NCI-H1436 (cell line): ENCODE results near the gene NFYC.
A peak's percentile ranks its signal among the peaks of the same experiment; 100 is the strongest.

Experiments used
- DNase-seq: peaks from one replicate; lab custom pipeline; 2025; lab: John Stamatoyannopoulos, UW

Gene NFYC

DNA sequence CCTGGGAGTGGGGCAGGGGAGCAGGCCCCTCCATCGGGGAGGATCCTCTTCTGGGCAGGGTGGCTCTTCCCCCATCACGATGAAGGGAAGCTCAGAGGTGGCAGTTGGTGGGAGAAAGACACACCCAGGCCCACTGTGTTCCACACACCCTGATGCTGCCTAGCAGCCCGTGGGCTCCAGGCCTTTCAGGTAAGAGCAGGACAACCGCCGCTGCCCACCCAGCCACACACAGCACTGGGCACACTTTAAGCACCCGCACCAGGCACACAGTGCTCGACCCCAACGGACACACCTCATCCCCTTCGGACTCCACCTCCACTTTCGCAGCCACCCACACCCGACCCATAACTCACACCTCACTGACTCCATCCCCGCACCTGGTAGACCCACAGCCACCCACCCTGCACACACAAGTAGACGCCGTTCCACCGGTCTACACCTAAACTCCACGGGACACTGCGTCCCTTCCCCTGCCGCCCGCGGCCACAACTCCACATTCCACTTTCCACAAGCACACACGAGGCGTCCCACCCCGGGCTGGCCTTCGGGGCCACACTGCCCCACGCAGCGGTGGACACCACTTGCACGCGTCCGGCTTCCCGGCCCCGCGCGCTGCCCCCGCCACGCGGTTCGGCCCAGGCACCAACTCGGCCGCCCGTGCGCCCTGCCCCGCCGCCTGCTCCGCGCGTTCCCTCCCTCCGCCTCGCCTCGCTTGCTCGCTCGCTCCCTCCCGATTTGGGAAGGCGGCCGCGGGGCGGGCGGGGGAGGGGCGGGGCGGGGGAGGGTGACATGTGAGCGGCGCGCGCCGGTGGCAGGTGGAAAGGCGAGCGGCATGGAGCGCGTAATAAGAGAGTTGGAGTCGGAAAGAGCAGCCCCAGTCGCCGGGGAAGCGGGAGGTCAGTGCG lies 91.7 kb downstream of the NFYC start, which contains the start of gene KCNQ4:
Gene KCNQ4, plus strand, starts transcription at position 787 of the 905 bp plus-strand sequence. CDS start 307 bp downstream, outside the sequence.
- peak; percentile 66 for DNase-seq

DNA sequence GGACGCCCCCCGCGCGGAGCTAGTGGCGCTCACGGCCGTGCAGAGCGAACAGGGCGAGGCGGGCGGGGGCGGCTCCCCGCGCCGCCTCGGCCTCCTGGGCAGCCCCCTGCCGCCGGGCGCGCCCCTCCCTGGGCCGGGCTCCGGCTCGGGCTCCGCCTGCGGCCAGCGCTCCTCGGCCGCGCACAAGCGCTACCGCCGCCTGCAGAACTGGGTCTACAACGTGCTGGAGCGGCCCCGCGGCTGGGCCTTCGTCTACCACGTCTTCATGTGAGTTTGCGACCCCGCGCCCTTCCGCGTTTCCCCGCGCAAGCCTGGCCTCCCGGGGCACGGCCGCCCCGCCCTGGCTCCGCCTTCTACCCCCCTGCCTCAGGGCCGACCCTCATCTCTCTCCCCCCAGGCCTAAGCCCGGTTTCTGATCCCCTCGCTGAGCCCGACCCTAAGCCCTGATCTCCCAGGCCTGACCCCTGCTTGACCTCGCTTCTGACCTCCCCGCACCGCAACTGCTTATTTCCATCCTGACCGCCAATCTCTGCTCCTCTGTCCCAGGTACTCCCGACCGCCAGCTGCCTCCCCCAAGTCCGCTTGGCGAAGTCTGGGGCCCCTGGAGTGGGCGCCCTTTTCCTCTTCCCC lies 92.8 kb downstream of the NFYC start:
- DNase-seq = no peak

DNA sequence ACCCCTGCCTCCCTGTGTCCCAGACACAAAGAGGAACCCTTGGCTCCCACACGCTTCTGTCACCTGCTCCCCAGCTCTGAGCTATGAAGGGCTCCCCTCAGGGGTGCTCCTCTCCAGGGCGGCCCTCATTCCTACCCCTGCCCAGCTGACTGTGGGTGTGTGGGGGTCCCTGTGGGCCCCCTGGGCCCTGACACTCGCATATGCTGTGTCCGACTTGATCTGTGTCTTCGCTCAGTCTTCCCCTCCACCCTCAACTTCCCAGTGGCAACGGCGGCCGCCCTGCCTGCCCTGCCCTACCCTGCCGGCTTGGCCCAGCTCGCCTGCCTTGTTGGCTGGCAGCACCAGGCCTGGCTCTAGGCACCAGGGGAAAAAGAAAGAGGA lies 93.3 kb downstream of the NFYC start:
- no peak for DNase-seq

DNA sequence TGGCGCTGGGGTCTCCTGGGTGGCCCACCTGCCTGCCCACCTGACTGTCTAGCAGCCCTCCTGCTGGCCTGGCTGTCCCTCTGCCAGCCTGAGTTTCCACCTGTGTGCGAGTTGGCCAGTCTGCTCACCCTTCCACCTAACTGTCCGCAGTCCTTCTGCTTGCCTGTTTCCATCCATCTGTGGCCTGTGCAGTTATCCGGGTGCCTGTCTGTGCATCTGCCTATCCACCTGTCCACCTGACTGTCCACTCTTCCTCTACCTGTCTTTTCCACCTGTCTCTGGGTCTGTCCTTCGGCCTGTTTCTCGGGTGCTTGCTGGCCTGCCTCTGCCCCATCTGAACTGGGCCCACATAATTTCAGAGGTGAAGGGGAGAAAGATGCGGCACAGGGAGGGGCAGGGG lies 93.9 kb downstream of the NFYC start:
- DNase-seq = no peak

DNA sequence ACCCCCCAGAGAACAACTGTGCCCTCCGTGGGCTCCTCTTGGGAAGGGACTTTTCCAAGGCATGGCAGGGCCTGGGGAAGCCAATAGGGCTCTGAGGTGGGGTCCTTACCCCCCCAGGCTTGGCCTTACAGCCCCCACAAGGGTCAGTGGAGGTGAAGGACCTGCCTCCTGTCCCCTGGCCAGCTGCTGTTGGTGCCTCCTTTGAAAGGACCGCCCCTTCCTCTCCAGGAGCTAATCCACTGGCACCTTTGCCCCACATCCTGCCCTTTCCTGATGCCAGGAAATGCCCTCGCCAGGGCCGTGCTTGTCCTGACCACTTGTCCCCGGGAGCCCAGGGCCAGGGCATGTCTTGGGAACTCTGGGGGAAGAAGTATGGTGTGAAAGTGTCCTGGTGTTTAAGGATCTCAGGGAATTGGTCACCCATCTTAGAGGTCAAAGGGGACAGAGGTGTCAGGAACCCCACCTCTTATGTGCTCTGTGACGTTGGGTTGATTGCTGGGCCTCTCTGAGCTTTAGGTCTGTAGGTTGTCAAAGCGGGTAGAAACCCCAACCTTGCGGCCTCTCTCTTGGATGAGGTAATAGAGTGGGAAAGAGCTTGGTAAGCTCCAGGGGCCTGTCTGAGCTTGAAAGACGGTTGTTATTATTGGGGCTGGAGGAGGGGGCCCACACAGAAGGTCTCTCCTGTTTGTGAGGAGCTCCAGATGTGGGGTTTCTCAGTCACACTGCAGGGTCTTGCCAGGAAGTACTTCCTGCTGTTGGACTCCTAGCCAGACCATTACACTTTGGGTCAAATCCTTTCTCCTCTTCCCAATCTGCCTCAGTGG lies 94.9 kb downstream of the NFYC start:
- DNase-seq = no peak

DNA sequence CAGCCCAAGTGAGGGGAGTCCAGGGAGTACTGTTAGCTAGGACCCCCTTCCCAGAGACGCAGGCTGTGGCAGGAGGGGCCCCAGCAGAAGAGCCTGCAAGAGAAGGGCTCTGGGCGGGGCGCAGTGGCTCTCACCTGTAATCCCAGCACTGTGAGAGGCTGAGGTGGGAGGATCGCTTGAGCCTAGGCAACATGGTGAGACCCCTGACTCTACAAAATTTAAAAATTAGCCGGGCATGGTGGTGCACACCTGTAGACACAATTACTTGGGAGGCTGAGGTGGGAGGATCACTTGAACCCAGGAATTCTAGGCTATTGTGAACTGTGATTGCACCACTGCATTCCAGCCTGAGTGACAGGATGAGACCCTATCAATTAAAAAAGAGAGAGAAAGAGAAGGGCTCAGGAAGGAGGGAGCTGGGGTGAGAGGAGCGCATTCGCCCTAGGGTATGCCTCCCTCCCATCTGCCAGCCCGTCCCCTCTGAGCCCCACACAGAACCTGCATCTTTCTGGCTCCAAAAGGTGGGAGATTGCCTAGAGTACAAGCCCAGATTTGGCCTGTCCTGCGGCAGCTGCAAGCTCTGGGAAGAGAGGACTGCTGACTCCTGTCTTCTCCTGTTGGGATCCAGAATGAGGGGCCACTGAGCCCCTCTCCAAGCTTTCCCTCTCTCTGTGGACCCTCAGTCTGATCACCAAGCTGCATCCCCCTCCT lies 95.6 kb downstream of the NFYC start:
- no peak for DNase-seq

DNA sequence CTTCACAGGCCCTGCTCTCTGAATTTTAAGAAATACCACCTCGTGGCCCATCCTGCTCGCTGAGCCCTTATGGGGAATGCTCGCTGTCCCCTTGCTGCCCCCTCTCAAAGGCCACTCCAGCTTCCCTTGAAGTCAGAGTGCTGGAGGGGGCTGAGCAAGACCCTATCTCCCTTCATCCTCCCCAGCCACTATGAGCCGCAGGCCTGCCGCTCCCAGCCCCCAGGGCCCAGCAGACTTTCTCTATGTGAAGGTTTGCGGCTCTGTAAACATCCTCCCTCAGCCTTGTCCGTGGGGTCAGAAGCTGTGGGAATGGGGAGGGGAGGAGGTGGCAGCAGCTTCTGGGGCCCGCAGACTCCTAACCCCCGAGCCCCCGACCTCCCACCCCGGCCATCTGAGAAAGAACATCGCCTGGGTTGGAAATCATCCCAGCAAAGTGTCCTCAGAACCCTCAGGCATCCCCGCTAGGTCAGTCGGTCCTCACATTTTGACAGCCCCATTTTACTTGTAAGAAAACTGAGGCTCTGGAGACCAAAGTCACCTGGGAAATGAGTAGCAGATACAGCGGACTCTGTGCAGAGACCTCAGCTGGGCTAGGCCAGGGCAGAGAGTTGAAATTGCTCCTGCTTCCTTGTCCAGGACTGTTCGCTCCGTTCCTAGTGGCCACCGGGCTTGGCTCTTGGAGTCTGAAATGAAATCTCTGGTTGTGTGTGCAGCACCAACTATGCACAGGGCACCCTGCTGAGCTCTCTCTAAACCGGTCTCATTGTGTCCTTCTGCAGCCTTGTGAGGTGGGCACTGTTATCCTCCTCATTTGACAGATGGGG lies 96.4 kb downstream of the NFYC start:
- no peak for DNase-seq

DNA sequence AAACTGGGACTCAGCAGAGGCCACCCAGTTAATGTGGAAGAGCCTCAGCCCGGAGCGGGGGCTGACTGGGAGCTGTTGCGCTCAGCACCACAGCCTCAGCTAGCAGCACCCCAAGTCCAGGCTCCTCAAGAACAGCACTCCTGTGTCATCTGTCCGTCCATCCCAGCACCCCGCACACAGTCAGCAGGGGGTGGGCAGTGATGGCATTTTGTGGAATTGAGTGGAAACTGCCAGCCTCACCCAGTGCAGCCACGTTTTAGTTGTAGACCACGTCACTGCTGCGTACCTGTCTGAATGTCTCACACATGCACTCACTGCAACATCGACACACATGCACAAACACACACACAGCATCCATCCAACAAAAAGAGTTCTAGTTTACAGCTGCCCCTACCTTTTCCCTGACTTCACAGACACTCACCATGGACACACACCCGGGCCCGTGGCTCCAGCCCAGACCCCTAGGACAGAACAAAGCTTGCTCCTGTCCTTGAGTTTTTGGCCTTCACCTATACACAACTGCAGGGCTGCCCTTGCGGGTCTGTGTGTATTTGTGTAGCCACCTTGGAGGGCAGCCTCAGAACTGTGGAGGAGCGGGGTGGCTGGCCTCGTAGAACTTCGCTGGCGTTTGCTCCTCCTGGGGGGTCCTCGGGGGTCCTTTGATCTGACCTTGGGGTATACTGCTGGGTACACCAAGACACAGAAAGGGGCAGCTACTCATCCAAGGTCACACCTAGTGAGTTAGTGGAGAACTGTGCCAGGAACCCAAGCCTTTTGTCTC lies 97.2 kb downstream of the NFYC start:
- DNase-seq = no peak

DNA sequence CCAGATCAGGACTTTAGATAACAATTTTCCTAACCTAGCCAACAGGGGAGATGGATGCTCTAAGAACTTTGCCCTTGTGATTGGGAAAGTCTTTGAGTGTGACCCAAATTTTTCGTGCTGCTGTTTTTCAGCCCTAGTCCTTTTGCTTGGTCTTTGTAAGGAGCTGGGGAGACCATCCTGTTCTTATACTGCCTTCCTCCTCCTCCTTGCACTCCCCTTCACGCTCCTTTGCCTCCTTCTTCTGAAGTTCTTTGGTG lies 97.8 kb downstream of the NFYC start:
- DNase-seq = no peak

DNA sequence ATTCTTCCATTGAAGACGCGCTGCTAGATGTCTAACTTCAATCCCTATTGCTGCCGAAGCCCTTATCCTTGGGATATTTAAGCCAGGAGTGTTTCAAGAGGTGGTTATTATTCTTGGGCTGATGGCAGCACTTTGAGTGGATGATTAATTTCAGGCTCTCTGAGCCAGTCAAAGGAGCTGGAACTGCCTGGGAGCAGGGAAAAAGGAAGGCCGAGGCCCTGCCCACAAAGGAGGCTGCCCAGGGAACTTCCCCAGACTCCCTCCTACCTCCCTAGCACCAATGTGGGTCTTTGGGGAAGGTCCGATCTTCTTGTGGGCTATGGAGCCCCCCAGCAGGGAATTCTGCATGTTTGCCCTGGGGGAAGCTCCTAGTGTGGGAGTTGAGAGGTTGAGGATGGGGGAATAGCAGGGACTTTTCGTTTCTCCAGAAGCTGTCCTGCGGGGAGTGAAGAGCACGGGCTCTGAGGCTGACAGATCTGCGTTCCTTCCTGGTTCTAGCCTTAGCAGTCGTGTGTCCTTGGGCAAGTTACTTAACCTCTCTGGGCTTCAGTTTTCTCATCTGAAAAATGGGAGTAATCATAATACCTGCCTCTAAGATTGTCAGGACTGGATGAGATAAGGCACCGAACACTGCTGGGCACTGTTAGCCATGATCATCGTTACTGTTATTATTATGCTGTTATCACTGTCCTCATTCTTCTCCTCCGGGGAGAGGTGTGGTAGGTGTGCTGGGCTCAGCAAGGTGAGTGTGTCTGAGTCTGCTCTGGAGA lies 98.3 kb downstream of the NFYC start:
- no peak for DNase-seq

DNA sequence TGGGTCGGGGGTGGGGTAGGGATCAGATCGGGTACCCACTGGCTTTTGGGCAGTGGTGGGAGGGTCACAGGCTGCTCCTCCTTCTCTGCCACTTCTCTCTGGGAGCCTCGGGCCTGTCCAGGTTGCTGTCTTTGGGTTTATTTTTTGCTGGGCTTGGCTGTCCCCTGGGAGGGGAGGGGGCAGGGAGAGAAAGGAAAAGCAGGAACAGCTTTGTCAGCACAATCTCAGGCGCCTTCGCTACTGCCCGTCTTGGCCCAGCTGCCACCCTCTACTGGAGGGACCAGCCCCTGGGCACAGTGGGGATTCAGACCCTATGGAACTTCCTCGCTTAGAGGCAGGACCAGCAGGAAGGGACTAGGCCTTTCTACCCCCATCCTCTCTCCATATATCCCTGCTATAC lies 100.5 kb downstream of the NFYC start:
- DNase-seq = no peak

DNA sequence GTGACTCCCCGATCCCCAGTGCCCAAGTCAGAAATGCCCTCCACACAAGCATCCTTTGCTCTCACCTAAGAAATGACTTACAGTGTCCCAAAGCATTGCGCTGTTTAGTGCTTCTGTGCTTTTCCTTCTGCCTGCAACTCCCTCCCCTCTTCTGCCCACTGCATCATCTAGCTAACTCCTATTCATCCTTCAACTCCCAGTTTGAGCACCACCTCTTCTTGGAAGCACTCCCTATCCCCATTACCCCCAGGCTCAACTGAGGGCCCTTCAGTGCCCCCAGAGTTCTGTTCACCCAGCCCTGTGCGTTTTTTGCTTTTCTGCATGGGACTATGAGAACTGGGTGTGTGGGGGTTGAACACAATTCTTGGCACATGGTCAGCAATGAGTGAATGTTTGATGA lies 102.1 kb downstream of the NFYC start:
- no peak for DNase-seq

DNA sequence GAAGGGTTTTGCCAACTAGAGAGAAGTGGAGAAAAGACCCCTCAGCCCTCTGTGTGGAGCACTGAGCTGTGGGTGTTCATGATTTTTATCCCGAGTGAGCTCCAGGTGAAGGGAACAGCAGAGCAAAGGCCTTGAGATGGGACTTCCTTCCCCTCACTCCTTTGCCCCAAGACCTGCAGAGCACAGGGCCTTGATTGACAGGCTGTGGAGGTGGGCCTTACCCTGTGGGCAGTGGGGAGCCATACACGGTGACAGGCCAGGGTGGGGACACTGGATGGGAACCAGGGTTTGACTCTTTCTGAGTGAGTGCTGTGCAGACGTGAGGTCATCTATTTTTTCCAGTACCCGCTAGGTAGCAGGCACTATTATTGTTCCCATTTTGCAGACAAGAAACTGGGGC lies 102.5 kb downstream of the NFYC start:
- no peak for DNase-seq

DNA sequence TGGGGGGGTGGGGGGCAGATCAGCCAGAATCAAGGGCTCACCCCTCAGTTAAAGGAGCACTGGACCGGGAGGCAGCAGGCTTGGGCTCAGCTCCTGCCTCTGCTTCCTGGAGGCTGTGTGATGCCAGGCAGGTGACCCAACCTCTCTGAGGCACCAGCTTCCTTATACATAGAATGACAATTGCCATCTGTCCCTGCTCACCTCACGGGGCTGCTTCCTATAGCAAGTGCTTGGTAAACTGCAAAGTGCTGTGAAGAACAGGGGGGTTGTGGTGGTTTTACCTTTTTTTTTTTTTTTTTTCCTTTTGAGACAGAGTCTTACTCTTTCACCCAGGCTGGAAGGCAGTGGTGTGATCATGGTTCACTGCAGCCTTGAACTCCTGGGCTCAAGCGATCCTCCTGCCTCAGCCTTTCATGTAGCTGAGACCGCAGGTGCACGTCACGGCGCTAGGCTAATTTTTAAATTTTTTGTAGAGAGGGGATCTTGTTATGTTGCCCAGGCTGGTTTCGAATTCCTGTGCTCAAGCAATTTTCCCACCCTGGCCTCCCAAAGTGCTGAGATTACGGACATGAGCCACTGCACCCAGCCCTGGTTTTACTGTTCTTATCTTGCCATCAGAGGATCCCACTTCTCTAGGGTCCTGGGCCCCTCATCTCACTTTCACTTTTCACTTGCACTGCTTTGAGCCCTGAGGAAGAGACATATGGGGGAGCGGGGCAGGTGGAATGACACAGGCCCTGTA lies 103.6 kb downstream of the NFYC start:
- no peak for DNase-seq

DNA sequence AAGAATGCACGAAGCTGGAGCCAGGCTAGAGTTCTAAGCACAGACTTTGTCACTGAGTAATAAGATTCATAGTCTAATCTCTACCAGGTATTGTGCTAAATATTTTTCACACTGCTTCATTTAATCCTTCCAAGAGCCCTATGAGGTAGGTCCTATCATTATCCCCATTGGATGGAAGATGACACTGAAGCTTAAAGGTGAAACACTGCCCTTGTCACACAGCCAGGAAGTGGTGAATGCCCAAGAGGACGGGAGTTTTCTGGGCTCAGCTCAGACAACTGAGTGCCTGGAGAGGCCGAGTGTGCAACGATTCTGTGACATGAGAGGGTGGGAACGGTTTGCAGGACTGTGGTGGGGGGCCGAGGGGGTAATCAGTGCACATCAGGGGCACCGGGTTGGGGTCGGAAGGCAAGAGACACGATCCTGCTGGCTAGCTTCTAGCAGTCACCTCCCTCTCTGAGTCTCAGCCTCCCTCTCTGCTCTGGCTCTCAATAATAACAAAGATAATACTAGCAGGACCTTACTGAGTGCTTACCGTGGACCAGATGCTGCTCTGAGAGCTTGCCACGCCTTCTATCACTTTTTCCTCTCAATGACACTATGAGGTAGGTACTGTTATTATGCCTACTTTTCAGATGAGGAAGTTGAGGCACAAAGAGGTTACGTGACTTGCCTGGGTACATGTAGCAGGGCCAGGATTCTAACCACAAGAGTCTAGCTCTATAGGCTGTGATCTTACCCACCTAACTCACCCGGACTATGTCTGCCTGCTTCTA lies 104.5 kb downstream of the NFYC start:
- no peak for DNase-seq

DNA sequence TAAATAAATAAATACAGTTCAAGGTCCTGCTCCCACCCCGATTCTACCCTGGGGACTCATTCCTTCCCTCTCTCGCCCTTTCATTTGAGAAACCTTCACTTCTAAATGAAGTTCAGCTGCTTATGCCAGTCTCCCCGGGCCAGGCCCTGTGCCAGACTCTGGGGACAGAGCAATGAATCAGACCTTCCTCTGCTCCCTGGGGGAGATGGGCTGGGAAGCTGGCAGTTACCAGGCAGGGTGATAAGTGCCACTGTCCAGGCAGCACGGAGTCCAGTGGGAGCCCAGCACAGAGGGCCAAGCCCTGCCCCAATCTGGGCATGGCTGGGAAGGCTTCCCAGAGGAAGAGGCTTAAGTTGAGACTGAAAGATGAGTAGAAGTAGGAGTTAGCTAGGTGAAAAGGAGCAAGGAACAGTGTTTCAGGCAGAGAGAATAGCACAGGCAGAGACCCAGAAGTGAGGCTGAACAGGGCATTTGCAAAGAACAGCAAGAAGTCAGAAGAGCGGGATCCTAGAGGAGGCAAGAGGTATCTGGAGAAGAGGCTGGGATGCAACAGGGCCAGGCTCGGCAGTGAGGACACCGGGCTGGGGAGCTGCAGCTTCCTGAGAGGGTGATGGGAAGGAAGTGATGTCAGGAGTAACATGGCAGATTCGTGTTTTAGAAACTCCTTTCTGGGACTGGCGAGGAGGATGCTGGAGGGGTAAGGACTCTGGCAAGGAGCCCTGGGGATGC lies 105.6 kb downstream of the NFYC start:
- no peak for DNase-seq

DNA sequence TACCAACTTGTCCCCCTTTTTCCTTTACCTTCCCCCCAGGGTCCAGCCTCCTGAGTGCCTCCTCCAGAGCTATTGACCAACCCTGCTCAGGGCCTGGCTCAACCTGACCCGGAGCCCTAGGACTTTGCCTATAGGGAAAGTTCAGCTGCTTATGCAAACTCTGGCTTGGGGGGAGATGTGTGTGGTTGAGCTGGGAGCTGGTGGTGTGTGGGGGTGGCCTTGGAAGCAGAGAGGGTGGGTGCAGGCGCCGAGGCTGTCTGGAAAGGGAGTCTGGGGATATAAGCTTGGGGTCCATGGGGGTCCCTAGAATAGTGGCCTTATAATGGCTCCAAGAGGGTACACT lies 106.1 kb downstream of the NFYC start:
- DNase-seq = no peak
